TTC549 (cell line): ENCODE results near the gene DDOST.
"Not testable (repeated sequence)": the region's sequence is repeated elsewhere in the genome, so short reads cannot be mapped to it uniquely, and the experiment has no call there.

ENCODE experiments used
- FAIRE-seq: peaks from 2 replicates; lab custom pipeline; 2012; peaks lifted over from hg19 to GRCh38; lab: Jason Lieb, UNC

The DDOST gene

GRCh38 chr1:20689645-20690056, 28.5 kb upstream of the DDOST start:
- FAIRE-seq, result no peak

GRCh38 chr1:20686883-20687725, 25.9 kb upstream of the DDOST start:
- no peak for FAIRE-seq

GRCh38 chr1:20685741-20686140, 24.6 kb upstream of the DDOST start:
- no peak for FAIRE-seq

- no peak for FAIRE-seq
Observed at GRCh38 chr1:20685099-20685662, 24.0 kb upstream of the DDOST start.

- no peak for FAIRE-seq
Observed at GRCh38 chr1:20684651-20685050, 23.5 kb upstream of the DDOST start.

GRCh38 chr1:20684050-20684620, 23.0 kb upstream of the DDOST start:
- FAIRE-seq, result no peak

- FAIRE-seq, result no peak
Observed at GRCh38 chr1:20683614-20684013, 22.4 kb upstream of the DDOST start.

DNA sequence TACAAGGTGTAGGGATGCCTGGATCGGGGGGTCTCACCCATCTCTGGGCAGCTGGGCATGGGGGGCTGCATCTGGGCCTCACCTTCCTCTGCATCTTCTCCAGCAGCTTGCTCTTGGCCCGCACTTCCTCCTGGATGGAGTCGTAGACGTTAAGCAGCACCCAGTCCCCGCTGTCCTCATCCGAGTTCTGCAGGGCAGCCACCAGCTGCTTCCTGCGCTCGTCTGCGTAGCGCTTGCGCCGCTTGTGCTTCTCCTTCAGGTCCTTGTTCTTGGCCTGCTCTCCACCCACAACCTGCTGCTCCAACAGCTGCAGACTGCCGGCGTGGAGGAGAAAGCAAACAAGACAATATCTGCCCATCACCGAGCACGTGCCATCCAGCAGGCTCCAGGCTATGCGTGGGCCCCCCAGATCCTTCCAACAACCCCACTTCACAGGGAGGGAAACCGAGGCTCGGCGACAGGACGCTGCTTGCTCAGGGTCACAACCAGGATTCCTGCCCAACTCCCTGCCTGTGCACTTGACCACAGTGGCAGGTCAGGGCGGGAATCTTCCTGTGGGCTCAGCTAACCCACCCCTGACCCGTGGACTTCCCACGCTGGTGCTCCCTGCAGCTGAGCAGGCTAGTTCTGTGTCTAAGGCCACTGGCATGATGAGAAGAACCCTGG, 21.5 kb upstream of the DDOST start:
- FAIRE-seq, result no peak

DNA sequence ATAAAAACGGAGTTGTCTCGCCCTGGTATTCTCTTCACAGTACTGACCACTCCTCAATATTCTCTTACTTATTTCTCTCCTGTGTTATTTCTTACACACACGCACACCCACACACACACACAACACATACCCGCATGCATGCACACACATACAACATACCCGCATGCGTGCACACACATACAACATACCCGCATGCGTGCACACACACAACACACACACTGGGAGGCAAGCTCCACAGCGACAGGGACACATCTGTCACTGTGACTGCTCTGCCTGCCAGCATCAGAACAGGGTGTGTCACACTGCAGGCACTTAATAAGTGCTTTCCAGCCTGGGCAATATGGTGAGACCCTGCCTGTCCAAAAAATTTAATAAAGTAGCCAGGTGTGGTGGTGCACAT, 20.8 kb upstream of the DDOST start:
- FAIRE-seq, result no peak

DNA sequence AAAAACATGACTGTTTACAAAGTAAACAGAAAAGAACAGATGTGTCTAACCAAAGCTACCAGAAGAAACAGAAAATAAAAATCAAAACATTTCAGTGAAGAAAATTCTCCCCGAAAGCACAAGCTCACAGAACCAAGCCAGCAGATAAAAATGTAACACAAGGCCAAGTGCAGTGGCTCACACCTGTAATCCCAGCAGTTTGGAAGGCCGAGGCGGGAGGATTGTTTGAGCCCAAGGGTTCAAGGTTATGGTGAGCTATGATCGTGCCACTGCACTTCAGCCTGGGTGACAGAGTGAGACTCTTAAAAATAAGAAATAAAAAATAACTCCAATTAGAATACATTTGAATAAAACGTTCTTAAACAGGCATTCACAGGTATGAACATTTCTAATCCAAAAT, 19.1 kb upstream of the DDOST start:
- FAIRE-seq, result no peak

GRCh38 chr1:20678599-20678998, 17.4 kb upstream of the DDOST start:
- no peak for FAIRE-seq

DNA sequence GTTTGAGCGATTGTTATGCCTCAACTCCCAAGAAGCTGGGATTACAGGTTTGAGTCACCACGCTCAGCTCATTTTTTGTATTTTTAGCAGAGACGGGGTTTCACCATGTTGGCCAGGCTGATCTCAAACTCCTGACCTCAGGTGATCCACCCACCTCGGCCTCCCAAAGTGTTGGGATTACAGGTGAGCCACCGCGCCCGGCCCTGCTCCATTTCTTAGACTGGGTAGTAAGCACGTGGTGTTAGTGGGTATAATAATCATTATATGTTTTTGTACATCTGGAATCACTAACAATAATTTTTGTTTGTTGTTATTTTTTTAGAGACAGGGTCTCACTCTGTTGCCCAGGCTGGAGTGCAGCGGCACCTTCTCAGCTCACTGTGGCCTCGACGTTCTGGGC, 12.5 kb upstream of the DDOST start:
- FAIRE-seq, result not testable (repeated sequence)

- FAIRE-seq, result no peak
Observed at GRCh38 chr1:20672265-20672632, 11.1 kb upstream of the DDOST start.

DNA sequence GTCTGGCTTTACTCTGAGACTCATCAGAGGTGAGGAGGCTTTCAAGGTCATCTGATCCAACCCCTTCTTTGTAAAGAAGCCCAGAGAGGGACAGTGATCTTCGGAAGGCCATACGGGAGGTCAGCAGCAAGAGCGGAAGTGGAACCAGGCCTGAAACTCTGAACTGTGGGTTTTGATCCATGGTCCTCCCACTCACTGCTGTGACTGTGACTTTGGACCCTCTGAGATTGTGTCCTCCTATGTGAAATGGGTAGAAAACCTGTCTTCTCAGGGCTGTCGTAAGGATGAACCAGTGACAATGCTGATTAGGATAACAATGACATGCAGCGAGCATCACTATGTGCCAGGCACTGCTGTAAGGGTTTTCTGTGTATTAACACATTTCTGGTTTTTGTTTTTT, 9.8 kb upstream of the DDOST start:
- FAIRE-seq, result no peak

GRCh38 chr1:20668581-20668980, 7.4 kb upstream of the DDOST start:
- no peak for FAIRE-seq

DNA sequence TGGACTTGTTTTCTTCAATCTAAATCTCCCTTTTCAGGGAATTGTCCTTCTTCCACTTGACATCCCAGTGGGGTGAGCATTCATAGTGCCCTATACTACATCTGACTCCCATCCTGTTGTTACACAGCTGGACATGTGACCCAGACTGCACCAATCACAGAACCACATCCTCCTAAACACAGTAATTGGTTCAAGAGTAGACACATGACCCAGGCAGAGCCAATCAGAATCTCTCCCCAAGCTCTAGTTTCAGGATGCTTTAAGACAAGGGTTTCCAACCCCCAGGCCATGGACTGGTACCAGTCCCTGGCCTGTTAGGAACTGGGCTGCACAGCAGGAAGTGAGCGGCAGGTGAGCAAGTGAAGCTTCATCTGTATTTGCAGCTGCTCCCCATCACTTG, 5.6 kb upstream of the DDOST start:
- FAIRE-seq, result no peak

DNA sequence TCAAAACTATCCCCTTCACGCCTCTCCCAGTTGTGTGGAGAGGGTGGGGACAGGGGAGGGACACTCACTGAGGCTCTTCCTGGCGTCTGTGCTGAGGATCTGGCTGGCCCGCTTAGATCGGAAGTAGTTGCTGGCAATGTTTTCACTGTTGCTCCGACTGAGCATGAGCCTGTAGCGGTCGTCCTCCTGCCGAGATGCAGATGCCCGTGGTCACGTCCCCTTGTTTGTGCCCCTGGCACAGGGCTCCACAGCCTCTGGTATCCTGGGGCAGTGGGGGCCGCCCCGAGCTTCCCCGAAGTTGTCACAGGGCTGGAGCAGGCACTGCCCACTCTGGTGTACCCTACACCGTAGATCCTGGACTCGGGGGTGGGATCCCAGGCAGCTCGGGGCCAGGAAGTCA, 5.0 kb upstream of the DDOST start:
- no peak for FAIRE-seq

DNA sequence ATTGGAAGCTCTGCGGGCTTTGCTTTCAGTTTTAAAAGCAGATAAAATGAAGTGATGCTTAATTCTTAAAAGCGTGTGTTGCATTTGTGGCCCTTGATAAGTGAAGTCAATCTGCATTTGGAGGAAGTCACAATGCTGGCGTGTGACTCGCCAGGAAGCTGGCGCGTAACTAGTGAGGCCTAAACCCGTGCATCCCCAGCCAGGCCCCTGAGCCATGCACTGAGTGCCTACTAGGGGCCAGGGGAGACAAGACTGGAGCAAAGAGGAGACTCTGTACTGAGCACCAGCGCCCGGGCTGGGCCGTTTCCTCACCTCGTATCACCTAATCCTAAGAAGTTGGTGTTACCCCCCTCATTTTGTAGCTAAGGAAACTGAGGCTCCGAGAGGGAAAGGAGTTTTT, 4.6 kb upstream of the DDOST start:
- FAIRE-seq, result no peak

DNA sequence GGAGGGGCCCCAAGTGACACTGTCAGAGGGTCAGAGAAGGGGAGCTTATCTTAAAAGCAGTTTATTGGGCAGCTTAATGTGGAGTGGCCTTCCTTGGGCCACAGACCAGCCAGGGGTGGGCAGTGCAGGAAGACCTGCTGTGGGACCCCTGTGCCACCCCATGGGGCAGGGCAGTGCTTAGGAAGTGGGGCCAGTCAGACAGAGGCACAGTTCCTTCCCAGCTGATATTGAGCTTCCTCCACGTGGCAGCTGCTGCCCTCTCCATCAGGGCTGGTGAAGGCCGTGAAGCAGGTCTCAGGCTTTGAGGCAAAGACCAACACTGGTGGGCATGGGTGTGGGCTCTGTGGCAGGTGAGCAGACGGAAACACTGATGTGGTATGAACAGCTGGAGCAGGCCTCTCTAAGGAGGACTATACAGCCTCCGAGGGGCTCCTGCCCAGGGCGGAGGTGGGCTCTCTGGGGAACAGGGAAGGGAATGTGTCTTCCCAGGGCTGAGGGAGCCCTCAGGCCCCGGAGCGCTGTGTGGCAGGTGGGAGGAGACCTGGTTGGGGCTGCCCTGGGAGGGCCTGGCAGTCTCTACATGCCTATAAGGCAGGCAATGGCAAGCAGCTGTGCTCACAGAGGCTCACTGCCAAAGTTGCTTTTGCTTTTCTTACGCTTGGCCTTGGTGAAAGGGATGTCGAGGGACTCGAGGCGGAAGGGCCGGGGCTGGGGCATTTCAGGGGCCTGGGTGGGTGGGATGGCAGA, 3.0 kb upstream of the DDOST start:
- no peak for FAIRE-seq

DNA sequence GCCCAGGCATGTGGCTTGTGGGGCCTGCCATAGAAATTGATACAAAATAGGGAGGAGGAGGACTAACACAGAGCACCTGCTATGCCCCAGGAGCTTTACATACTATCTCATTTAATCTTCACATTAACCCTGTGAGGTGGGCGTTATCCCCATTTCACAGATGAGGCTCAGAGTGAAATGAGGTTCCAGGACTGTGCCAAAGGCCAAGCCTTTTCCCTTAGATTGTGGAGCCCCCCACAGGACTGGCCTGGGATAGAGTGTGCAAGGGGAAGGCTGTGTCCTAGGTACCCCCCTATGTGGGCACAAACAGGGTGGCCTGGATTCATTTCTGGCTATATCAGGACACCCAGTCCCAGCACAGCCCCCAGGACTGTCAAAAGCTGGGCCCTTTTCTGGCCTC, 2.2 kb upstream of the DDOST start:
- FAIRE-seq, result no peak

- FAIRE-seq, result no peak
Observed at GRCh38 chr1:20662110-20662475, 924 bp upstream of the DDOST start.

DNA sequence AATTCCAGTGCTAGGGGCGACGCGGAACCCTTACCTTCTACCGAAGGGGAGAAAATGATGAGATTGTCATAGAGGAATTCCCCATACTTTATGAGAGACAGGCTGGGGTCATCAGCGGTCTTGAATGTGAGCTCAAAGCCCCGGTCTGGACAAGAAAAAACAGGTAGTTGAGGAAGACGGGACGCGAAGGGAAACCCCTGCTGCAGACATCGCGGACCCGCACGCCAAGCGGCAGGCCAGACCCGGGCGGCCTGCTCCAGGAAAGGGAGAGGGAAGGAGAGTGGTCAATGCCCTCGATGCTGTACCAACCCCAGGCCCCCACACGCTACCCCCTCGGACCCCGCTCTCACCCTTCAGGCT, 342 bp downstream of the DDOST start:
- FAIRE-seq, result no peak

DNA sequence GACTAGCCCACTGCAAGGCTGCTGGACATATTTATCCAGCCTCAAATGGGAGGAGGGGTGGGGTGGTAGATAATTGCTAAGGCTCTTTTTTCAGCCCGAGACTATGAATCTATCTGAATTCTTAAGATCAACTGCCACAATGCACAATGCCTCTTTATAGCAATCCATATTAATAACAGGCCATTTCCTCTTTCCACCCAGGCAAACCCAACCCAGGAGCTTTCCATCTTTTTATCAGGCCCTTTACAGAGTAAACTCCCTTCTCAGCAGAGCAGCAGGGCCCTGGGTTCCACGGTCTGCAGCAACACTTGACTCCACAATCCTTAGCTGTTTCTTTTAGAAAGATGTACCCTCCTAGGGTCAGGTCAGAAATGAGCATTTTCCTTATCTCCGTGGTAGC, 806 bp downstream of the DDOST start:
- FAIRE-seq, result no peak
